ENCODE measurements around the gene CDRT15.
"Not testable (repeated sequence)": the region's sequence is repeated elsewhere in the genome, so short reads cannot be mapped to it uniquely, and the experiment has no call there.

The CDRT15 gene

GRCh38 chr17:14207791-14208190 is 28.9 kb downstream of the CDRT15 start:
- no peak for FAIRE-seq
- DNase-seq (ENCODE audit: low spot score) = no peak

GRCh38 chr17:14206891-14207290 is 29.8 kb downstream of the CDRT15 start:
- DNase-seq (ENCODE audit: low spot score) (no peak), FAIRE-seq (no peak)

GRCh38 chr17:14205992-14206461 is 30.6 kb downstream of the CDRT15 start:
- FAIRE-seq = no peak
- peak; percentile 22 for DNase-seq (ENCODE audit: low spot score)

- FAIRE-seq (no peak), DNase-seq (ENCODE audit: low spot score) (no peak)
These were observed 31.3 kb downstream of the CDRT15 start for GRCh38 chr17:14205380-14205779.

- FAIRE-seq = no peak
- DNase-seq (ENCODE audit: low spot score) = no peak
These were observed 32.1 kb downstream of the CDRT15 start for GRCh38 chr17:14204546-14204945.

GRCh38 chr17:14204084-14204483 is 32.6 kb downstream of the CDRT15 start:
- FAIRE-seq (no peak), DNase-seq (ENCODE audit: low spot score) (no peak)

GRCh38 chr17:14203388-14203787 is 33.3 kb downstream of the CDRT15 start:
- FAIRE-seq (no peak), DNase-seq (ENCODE audit: low spot score) (no peak)

- no peak for FAIRE-seq
- DNase-seq (ENCODE audit: low spot score) = no peak
These were observed 34.1 kb downstream of the CDRT15 start for GRCh38 chr17:14202388-14203166.

- no peak for FAIRE-seq
- DNase-seq (ENCODE audit: low spot score) = no peak
These were observed 34.7 kb downstream of the CDRT15 start for GRCh38 chr17:14201988-14202380.

- FAIRE-seq (no peak), DNase-seq (ENCODE audit: low spot score) (no peak)
These were observed 35.4 kb downstream of the CDRT15 start for GRCh38 chr17:14201021-14201987.

GRCh38 chr17:14200354-14200753 is 36.3 kb downstream of the CDRT15 start:
- DNase-seq (ENCODE audit: low spot score) (no peak), FAIRE-seq (no peak)

- FAIRE-seq = no peak
- no peak for DNase-seq (ENCODE audit: low spot score)
These were observed 37.1 kb downstream of the CDRT15 start for GRCh38 chr17:14199601-14200000.

- no peak for FAIRE-seq
- DNase-seq (ENCODE audit: low spot score) = no peak
These were observed 38.1 kb downstream of the CDRT15 start for GRCh38 chr17:14198575-14198974.

GRCh38 chr17:14198013-14198412 is 38.6 kb downstream of the CDRT15 start:
- DNase-seq (ENCODE audit: low spot score) (no peak), FAIRE-seq (no peak)

- DNase-seq (ENCODE audit: low spot score) (no peak), FAIRE-seq (no peak)
These were observed 39.1 kb downstream of the CDRT15 start for GRCh38 chr17:14197586-14197985.

- FAIRE-seq = no peak
These were observed 39.6 kb downstream of the CDRT15 start for GRCh38 chr17:14197057-14197456.

GRCh38 chr17:14196377-14196997 is 40.2 kb downstream of the CDRT15 start:
- FAIRE-seq (no peak), DNase-seq (ENCODE audit: low spot score) (no peak)

More at GRCh38 chr17:14197057-14197456, 39.6 kb downstream of the CDRT15 start:
- no peak for DNase-seq (ENCODE audit: low spot score)

- DNase-seq (ENCODE audit: low spot score); FAIRE-seq: not testable (repeated sequence)
These were observed 43.9 kb downstream of the CDRT15 start for GRCh38 chr17:14192636-14193344.

- not testable (repeated sequence) for FAIRE-seq; DNase-seq (ENCODE audit: low spot score)
These were observed 44.6 kb downstream of the CDRT15 start for GRCh38 chr17:14192039-14192438.

GRCh38 chr17:14191469-14191868 is 45.2 kb downstream of the CDRT15 start:
- FAIRE-seq; DNase-seq (ENCODE audit: low spot score): not testable (repeated sequence)

GRCh38 chr17:14190774-14191173 is 45.9 kb downstream of the CDRT15 start:
- DNase-seq (ENCODE audit: low spot score); FAIRE-seq: not testable (repeated sequence)

Data from RCC 7860 (cell line).